ENCODE results near the gene RHBDF1. TPM values are rescaled to one million over a fixed set of nuclear protein-coding genes. Genes with fewer than 3 reads are reported as not detected.

RHBDF1 gene, protein sequence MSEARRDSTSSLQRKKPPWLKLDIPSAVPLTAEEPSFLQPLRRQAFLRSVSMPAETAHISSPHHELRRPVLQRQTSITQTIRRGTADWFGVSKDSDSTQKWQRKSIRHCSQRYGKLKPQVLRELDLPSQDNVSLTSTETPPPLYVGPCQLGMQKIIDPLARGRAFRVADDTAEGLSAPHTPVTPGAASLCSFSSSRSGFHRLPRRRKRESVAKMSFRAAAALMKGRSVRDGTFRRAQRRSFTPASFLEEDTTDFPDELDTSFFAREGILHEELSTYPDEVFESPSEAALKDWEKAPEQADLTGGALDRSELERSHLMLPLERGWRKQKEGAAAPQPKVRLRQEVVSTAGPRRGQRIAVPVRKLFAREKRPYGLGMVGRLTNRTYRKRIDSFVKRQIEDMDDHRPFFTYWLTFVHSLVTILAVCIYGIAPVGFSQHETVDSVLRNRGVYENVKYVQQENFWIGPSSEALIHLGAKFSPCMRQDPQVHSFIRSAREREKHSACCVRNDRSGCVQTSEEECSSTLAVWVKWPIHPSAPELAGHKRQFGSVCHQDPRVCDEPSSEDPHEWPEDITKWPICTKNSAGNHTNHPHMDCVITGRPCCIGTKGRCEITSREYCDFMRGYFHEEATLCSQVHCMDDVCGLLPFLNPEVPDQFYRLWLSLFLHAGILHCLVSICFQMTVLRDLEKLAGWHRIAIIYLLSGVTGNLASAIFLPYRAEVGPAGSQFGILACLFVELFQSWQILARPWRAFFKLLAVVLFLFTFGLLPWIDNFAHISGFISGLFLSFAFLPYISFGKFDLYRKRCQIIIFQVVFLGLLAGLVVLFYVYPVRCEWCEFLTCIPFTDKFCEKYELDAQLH
- total RNA-seq: 1 to 10 TPM; 2.1 to 6.2 TPM
- 1 to 10 TPM; 1.8 to 4.9 TPM for polyA plus RNA-seq

DNA sequence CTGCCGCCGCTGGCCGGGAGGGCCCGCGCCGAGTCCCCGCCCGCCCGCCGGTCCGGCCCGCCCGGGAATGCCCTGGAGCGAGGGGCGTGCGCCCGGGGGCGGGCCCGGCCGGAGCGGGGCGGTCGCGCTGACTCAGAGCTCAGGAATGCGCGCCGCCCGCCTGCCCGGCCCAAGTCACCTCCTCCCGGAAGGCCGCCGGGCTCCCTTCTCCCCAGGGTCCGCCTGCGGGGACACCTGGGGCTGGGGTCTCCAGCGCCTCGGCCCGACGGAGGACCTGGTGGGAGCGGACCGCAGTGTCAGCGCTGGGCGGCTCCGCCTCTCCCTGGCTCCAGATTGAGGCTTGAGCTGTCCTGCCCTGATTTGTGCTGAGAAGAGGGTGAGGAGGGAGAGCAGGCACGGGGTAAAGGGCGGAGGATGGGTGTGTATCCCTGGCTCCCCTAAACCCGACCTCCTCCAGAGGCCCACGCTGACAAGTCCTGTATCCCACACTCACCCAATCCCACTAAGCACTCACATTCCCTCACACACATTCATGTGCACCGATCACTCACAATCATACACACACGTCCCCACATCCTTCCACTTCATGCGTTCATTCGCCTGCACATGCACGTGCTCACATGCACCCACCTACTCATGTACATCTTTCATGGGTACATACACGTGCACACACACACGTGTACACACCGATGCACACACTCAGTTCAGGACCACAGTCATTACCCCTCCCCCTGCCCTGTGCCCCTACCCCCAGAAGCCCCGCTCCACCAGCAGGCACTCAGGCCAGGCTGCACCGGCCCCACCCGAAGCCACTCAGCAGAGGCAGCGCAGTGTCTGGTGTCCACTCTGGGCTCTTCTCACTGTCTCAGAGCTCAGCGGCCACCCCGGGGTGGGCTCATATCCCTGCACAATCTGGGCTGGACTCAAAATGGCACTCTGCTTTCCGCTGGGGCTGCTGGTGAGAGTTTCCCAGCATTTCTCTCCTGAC, at the start of gene RHBDF1:
RHBDF1 (minus strand) TSS at position 71 of the 988 bp plus-strand sequence. CDS start 7,616 bp downstream, outside the sequence.
- Histone ChIP-seq H3K4me1 (ENCODE audit: control insufficient read depth in 4 of 4, insufficient read depth in 4 of 4, low read length in 3 of 4) (peaks cover 5 to 27% (median 21%) of the 10 kb centered on the region in 4 donors), H3K9ac (ENCODE audit: low read depth in 1 of 2, low read length in 2 of 2) (peak within 1 kb of the TSS in 1 of 2 donors; percentile 13), H3K27ac (ENCODE audit: low read depth in 1 of 2, low read length in 2 of 2) (peak within 1 kb of the TSS; percentile 36 to 55), H3K36me3 (ENCODE audit: control insufficient read depth in 4 of 4, insufficient read depth in 3 of 4, low read depth in 1 of 4, low read length in 3 of 4) (no peaks in the 10 kb centered on the region), H3K4me3 (ENCODE audit: low read depth in 1 of 3, low read length in 3 of 3) (peak within 1 kb of the TSS; percentile 30 to 62 (median 56)), H3K9me3 (ENCODE audit: control insufficient read depth in 4 of 4, low read length in 3 of 4) (no peaks in the 10 kb centered on the region), H3K27me3 (ENCODE audit: control insufficient read depth in 4 of 4, insufficient read depth in 4 of 4, low read length in 3 of 4) (no peaks in the 10 kb centered on the region)
- no peak for DNase-seq (ENCODE audit: low spot score)
- 26% methylated on average over 62 of the region's 62 CpGs for WGBS
- TF ChIP-seq FOXA1 (IDR thresholded peaks at IDR 0.05) (no peak), JUND (IDR thresholded peaks at IDR 0.05) (peak in 1 of 2 donors; percentile 36)
- TF ChIP-seq, protein P1, sequence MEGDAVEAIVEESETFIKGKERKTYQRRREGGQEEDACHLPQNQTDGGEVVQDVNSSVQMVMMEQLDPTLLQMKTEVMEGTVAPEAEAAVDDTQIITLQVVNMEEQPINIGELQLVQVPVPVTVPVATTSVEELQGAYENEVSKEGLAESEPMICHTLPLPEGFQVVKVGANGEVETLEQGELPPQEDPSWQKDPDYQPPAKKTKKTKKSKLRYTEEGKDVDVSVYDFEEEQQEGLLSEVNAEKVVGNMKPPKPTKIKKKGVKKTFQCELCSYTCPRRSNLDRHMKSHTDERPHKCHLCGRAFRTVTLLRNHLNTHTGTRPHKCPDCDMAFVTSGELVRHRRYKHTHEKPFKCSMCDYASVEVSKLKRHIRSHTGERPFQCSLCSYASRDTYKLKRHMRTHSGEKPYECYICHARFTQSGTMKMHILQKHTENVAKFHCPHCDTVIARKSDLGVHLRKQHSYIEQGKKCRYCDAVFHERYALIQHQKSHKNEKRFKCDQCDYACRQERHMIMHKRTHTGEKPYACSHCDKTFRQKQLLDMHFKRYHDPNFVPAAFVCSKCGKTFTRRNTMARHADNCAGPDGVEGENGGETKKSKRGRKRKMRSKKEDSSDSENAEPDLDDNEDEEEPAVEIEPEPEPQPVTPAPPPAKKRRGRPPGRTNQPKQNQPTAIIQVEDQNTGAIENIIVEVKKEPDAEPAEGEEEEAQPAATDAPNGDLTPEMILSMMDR (IDR thresholded peaks at IDR 0.05; ENCODE audit: low read depth, low read length, missing input control): no peak
- TF ChIP-seq, protein P2, sequence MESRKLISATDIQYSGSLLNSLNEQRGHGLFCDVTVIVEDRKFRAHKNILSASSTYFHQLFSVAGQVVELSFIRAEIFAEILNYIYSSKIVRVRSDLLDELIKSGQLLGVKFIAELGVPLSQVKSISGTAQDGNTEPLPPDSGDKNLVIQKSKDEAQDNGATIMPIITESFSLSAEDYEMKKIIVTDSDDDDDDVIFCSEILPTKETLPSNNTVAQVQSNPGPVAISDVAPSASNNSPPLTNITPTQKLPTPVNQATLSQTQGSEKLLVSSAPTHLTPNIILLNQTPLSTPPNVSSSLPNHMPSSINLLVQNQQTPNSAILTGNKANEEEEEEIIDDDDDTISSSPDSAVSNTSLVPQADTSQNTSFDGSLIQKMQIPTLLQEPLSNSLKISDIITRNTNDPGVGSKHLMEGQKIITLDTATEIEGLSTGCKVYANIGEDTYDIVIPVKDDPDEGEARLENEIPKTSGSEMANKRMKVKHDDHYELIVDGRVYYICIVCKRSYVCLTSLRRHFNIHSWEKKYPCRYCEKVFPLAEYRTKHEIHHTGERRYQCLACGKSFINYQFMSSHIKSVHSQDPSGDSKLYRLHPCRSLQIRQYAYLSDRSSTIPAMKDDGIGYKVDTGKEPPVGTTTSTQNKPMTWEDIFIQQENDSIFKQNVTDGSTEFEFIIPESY (IDR thresholded peaks at IDR 0.05): no peak

DNA sequence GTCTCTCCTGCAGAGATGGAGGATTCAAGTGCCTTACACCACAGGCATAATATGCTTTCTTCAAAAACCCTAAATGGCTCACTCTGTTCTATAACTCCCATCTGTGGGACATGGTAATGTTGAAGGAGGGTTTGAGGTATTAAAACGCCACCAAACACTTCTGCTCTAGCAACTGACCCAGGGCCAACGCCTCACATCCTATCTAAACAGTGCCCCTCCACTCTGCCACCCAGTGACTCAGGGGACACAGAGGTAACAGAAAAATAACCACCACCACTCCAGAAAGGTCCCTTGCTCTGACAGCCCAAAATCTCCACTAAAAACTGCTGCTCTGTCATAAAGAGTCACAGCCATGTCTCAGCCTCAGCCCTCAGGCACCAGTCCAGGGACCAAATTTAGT, 48.3 kb upstream of the RHBDF1 start:
- DNase-seq (ENCODE audit: low spot score): no peak
- H3K4me3 ChIP-seq (ENCODE audit: low read depth in 1 of 3, low read length in 3 of 3): no peak overlapping the region
- no peak overlapping the region for H3K9ac ChIP-seq (ENCODE audit: low read depth in 1 of 2, low read length in 2 of 2)
- H3K9me3 ChIP-seq (ENCODE audit: control insufficient read depth in 4 of 4, low read length in 3 of 4): no peaks in the 10 kb centered on the region
- peaks cover 1 to 3% (median 3%) of the 10 kb centered on the region in 4 donors for H3K36me3 ChIP-seq (ENCODE audit: control insufficient read depth in 4 of 4, insufficient read depth in 3 of 4, low read depth in 1 of 4, low read length in 3 of 4)
- TF ChIP-seq, protein P3, sequence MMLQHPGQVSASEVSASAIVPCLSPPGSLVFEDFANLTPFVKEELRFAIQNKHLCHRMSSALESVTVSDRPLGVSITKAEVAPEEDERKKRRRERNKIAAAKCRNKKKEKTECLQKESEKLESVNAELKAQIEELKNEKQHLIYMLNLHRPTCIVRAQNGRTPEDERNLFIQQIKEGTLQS (IDR thresholded peaks at IDR 0.05): no peak
- TF ChIP-seq HNF4G (IDR thresholded peaks at IDR 0.05) (no peak), RAD21 (IDR thresholded peaks at IDR 0.05) (no peak)
- TF ChIP-seq, protein P2 (IDR thresholded peaks at IDR 0.05): no peak
- H3K27ac ChIP-seq (ENCODE audit: low read depth in 1 of 2, low read length in 2 of 2): no peak overlapping the region
- H3K4me1 ChIP-seq (ENCODE audit: control insufficient read depth in 4 of 4, insufficient read depth in 4 of 4, low read length in 3 of 4): no peaks in the 10 kb centered on the region
- 99% methylated on average over 2 of the region's 2 CpGs for WGBS
- no peaks in the 10 kb centered on the region for H3K27me3 ChIP-seq (ENCODE audit: control insufficient read depth in 4 of 4, insufficient read depth in 4 of 4, low read length in 3 of 4)
